Chondrocyte (in vitro differentiated cells): ENCODE data around the gene C19orf33. TPM values are rescaled to one million over a fixed set of nuclear protein-coding genes. Genes with fewer than 3 reads are reported as not detected.
A peak's percentile ranks its signal among the peaks of the same experiment; 100 is the strongest.

Source experiments
- DNase-seq: peaks from one replicate; pipeline ENCODE4 v3.0.0; 2021; ENCODE audit warnings: mixed read lengths, low spot score
- H3K27ac Mint-ChIP-seq: one replicate; pipeline ENCODE4 v1.8.0; 2021; ENCODE audit warnings: mild to moderate bottlenecking, moderate library complexity, mixed read lengths; ENCODE audit not compliant: unreplicated experiment
- H3K27me3 Mint-ChIP-seq: 2 replicates; pipeline ENCODE4 v1.8.0; 2021; ENCODE audit warnings: low read depth, mixed read lengths
- H3K36me3 Mint-ChIP-seq: 2 replicates; pipeline ENCODE4 v1.8.0; 2021; ENCODE audit warnings: low read depth, mixed read lengths
- H3K4me1 Mint-ChIP-seq: 2 replicates; pipeline ENCODE4 v1.8.0; 2021; ENCODE audit warnings: low read depth, mild to moderate bottlenecking, mixed read lengths
- H3K4me3 Mint-ChIP-seq: one replicate; pipeline ENCODE4 v1.8.0; 2021; ENCODE audit warnings: mild to moderate bottlenecking, moderate library complexity, mixed read lengths; ENCODE audit not compliant: unreplicated experiment
- H3K9me3 Mint-ChIP-seq: 2 replicates; pipeline ENCODE4 v1.8.0; 2021; ENCODE audit warnings: low read depth, mixed read lengths
- total RNA-seq: library from RNA; stranded (reverse); gene quantifications from 3 replicates; pipeline ENCODE4 v1.2.1, GENCODE V29; 2021
- TF ChIP-seq, protein P1 (sequence below): fragments of 200-600 bp; sonication (generic); IDR thresholded peaks from 2 replicates; pipeline ENCODE4 v1.5.0; 2021; ENCODE audit warnings: antibody characterized with exemption, mild to moderate bottlenecking, moderate library complexity

C19orf33 gene
- total RNA-seq, 1 donor from 2014 or later: 2.0 TPM

DNA sequence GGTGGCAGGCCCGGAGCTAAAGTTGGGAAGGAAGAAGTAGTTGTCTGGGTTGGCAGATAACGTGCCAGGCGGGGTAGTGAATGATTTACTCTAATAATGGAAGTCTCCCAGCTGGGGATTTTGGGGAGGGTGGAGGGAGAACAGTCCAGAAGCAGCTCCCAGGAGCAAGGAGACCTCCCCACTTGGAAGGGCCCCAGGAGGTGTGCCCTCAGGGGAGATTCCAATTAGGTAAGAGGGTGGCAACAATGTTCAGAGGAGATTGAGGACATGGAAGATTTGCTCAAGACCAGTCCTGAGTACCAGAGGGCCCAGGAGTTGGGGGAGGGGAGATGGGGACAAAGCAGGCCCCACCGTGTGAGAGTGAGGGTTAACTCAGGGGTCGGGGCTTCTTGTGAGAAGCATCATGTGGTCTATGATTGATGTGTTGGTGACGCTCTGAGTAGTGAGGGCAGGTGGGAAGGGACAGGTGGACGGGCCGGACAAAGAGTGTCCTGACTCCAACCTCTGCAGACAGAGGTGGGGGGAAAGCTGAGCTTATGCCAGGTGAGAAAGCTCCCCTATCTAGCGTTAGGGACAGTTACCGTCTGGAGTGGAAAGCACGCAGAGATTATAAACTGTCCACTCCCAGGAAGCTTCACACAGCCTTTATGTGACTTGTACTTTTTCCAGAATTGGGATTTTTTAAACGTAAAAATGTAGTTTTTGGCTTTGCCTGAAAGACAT lies 36.1 kb upstream of the C19orf33 start:
- Mint-ChIP-seq H3K27me3 (no peaks in the 10 kb centered on the region), H3K27ac (no peak overlapping the region), H3K4me1 (peaks cover 55% of the 10 kb centered on the region), H3K4me3 (no peak overlapping the region), H3K36me3 (no peaks in the 10 kb centered on the region), H3K9me3 (no peaks in the 10 kb centered on the region)
- DNase-seq: no peak
- TF ChIP-seq, protein P1, sequence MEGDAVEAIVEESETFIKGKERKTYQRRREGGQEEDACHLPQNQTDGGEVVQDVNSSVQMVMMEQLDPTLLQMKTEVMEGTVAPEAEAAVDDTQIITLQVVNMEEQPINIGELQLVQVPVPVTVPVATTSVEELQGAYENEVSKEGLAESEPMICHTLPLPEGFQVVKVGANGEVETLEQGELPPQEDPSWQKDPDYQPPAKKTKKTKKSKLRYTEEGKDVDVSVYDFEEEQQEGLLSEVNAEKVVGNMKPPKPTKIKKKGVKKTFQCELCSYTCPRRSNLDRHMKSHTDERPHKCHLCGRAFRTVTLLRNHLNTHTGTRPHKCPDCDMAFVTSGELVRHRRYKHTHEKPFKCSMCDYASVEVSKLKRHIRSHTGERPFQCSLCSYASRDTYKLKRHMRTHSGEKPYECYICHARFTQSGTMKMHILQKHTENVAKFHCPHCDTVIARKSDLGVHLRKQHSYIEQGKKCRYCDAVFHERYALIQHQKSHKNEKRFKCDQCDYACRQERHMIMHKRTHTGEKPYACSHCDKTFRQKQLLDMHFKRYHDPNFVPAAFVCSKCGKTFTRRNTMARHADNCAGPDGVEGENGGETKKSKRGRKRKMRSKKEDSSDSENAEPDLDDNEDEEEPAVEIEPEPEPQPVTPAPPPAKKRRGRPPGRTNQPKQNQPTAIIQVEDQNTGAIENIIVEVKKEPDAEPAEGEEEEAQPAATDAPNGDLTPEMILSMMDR: no peak

DNA sequence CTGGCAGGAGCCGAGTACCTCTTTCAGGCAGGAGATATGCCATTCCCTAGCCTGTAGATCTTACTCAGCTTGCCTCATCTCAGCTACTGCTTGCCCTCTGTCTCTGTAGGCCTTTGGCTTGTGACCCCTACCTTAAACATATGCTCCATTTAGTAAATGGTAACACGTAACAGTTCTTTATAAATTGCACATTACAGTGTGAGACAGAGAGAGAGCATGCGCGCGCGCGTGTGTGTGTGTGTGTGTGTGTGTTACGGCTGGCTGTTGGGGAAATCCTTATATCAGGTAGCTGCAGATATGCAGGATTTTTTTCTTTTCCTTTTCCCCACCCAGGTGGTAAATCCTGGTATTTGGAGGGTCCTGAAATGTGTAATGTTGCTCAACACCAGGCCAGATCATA lies 35.5 kb upstream of the C19orf33 start:
- Mint-ChIP-seq H3K27me3 (no peaks in the 10 kb centered on the region), H3K9me3 (no peaks in the 10 kb centered on the region), H3K4me1 (peaks cover 52% of the 10 kb centered on the region), H3K4me3 (no peak overlapping the region), H3K36me3 (no peaks in the 10 kb centered on the region), H3K27ac (no peak overlapping the region)
- no peak for DNase-seq
- TF ChIP-seq, protein P1: no peak

DNA sequence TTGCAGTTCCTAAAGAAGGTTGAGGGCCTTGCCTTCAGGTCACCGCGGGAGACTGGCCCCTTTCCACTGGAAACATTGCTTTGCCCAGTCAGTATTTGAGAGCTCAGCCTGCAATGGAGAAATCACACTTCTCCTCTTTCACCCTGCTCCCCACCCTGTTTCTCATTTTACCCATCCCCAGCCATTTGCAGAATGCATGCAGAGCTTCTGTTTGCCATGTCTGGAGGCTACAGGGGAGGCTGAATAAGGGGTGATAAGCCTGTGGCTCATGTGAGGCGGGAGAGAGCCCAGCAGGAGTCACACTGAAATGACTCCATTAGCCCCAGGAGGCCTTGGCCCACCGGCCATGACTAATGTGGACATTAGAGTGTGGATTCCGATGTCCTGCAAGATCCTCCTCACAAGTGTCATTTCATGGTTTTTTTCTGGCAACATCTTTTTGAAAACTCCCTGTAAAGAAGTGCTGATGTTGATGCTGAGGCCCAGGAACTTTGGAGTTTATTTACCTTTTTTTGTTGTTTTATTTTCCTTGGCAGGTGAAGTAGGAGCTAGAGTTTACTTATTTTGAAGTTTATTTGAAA lies 33.4 kb upstream of the C19orf33 start:
- Mint-ChIP-seq H3K27ac (peak overlapping the region; percentile 77), H3K4me3 (no peak overlapping the region), H3K27me3 (no peaks in the 10 kb centered on the region), H3K9me3 (no peaks in the 10 kb centered on the region), H3K36me3 (no peaks in the 10 kb centered on the region), H3K4me1 (peaks cover 46% of the 10 kb centered on the region)
- TF ChIP-seq, protein P1: no peak
- DNase-seq: no peak

DNA sequence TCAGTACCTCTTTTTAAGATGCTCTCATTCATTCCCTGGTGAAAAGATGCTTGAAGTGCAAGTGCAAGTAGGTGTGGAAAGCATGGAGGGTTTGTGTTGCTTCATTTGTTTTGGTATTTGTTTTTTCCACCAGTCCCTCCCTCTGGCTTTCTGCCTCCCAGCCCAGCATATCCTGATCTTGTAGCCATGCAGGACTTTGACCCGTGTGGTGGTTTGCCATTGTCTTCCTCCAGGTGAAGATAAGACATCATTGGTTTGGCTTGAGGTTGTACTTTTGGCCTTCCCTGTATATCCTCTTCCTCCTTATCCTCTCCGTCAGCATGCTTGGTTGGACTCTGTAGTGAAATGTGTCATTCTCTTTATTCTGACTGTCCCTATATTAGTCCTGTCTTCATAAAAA lies 30.6 kb upstream of the C19orf33 start:
- TF ChIP-seq, protein P1: no peak
- H3K9me3 Mint-ChIP-seq: no peaks in the 10 kb centered on the region
- H3K4me1 Mint-ChIP-seq: peaks cover 45% of the 10 kb centered on the region
- no peak for DNase-seq
- no peaks in the 10 kb centered on the region for H3K27me3 Mint-ChIP-seq
- H3K36me3 Mint-ChIP-seq: no peaks in the 10 kb centered on the region
- no peak overlapping the region for H3K4me3 Mint-ChIP-seq
- H3K27ac Mint-ChIP-seq: no peak overlapping the region

DNA sequence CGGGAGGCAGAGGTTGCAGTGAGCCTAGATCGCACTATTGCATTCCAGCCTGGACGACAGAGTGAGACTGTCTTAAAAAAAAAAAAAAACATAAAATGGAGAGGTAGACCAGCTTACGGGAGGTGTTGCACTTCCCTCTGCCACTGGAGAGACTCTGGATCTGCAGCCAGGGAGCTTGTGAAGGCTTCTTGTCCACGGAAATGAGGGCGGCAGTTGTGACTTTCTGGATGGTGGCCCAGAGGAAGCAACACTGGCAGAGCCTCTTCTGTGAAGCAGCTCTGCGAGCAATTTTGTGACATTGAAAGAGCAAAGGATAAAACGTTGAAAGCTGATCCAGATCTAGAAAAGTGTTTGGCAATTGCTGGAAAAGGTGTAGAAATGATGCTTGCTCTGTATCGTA lies 29.3 kb upstream of the C19orf33 start:
- Mint-ChIP-seq H3K27me3 (no peaks in the 10 kb centered on the region), H3K36me3 (no peaks in the 10 kb centered on the region), H3K4me3 (no peak overlapping the region), H3K4me1 (peaks cover 48% of the 10 kb centered on the region), H3K9me3 (no peaks in the 10 kb centered on the region), H3K27ac (no peak overlapping the region)
- TF ChIP-seq, protein P1: no peak
- no peak for DNase-seq
